HG03135 (cell line): ENCODE measurements around the gene TLR10.
A peak's percentile ranks its signal among the peaks of the same experiment; 100 is the strongest.

Experiments
- ATAC-seq: cut with Tn5 transposase; IDR thresholded peaks from one replicate; pipeline ENCODE4 v1.9.1; 2021; ENCODE audit warnings: mild to moderate bottlenecking, moderate library complexity; ENCODE audit not compliant: unreplicated experiment

The TLR10 gene

DNA sequence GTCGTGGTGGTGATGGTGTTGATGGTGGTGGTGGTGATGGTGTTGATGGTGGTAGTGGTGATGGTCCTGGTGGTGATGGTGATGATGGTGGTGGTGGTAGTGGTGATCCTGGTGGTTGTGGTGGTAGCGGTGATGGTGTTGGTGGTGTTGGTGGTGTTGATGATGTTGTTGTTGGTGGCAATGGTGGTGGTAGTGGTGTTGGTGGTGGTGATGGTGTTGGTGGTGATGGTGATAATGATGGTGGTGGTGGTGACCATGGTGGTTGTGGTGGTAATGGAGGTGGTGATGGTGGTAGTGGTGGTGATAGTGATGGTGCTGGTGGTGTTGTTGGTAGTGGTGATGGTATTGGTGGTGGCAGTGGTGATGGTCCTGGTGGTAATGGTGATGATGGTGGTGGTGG is 49.1 kb downstream of the TLR10 start:
- ATAC-seq: no peak

DNA sequence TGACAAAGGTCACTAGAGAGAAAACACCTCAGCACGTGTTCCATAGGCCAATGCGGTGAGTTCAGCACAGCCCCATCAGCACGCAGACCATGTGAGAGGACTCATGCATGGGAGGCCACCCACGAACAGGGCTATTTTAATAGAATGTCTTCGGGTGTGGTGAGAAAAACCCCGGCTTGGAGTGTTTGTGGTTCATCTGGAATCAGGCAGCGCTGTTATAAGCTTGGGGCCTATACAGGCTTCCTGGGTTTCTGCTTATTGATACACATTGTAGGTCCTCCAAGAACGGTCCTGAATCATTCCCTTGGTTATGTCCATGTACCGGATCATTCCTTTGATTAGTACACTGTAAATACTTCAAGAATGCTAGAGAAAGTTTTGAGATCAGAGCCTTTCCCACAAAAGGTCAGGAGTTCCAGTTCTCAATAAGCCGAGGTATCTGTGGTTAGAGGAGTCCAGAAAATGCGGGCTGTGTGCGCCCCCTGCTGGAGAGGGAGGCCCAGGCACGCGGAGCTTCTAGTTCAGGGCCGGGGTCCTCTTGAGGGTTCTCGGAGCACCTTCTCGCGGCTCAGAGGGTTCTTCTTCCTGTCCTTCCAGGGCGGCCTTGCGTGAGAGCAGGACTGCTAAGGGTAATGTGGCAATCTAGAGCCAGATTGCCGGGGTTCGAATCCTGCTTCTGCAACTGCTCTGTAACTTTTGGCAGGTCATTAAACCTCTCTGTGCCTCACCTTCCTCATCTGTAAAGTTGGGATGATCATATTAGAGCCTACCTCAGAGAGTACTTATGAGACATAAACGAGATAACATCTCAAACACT is 51.8 kb downstream of the TLR10 start:
- ATAC-seq: peak; percentile 74

DNA sequence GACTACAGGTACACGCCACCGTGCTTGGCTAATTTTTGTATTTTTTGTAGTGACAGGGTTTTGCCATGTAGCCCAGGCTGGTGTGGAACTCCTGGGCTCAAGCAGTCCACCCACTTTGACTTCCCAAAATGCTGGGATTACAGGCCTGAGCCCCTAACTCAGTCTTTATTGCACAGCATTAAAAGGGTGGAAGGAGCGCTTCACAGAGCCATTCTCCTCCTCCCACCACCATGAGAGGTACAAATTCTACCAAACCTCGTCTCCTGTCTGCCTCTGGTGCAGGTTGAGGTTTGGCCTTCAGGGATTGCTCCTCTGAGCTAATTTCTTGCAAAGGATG is 52.3 kb downstream of the TLR10 start:
- no peak for ATAC-seq

DNA sequence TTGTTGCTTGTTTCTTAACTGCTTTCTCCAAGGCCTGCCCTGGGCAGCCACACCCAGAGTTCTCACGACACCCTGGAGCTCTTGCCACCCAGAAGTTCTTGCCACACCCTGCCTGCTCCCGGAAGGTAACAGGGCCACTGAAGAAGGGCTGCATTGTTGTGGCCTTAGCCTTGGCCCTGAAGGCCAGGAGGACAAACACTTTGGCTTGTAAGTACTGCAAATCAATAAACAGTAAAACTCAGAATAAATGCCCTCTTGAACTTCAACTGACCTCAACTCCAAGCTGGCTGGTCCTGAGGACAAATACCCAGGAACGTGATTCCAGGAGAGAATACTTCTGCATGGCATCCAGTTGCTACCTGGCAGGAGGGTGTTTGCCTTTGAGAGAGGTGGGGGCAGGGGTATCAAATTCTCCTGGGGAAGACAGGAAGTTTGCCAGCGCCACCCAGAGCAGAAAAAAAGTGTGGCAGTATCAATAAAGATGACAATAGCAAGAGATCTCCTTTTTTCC is 54.1 kb downstream of the TLR10 start:
- ATAC-seq: no peak

DNA sequence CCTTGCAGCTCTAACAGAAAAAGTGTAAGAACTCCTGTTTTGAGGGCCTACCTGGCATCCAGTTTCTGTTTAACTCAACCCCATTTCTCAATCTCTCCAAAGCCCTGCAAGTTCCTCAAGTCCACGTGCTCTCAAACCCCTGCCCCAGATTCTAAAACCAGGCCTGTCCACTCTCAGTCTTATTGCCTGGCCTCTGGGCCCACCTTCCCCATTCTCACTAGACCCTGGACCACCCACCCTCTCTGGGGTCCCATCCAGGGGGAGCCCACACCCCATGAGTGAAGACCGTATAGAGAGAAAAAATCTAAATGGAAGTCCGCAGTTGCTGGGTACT is 58.3 kb downstream of the TLR10 start:
- ATAC-seq: no peak

DNA sequence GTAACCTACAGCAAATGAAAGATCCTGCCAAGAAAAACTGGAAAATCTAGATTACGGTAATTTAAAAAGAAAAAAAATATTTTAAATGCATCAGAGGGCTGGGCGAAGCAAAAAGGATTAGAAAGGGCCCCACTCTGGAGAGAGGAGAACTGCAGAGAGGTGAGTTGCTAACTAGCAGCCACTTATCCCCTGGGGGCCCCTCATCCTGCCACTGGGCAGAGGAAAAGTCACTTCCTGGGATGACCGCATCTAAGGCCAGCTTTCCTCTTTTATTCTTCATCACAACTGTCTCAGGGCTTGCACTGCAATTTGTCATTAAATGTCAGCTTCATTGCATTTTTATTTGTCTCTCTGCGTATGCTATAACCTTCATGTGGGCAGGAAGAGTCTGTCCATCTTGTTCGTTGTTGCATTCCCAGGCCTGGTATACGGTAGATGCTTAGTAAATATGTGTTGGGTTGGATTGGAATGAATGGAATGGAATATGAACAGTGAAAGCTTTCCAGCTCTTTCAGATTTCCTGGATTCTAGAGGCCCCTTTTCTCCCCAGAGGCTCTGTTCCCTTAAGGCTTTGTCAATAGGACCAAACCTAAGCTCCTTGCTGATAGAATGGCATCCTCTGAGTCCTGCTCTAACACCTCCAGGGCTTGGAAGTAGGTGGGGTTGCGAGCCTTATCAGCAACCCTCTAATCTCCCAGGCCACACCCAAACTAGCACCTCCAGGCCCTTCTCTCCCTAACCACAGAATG is 58.9 kb downstream of the TLR10 start:
- ATAC-seq: no peak

DNA sequence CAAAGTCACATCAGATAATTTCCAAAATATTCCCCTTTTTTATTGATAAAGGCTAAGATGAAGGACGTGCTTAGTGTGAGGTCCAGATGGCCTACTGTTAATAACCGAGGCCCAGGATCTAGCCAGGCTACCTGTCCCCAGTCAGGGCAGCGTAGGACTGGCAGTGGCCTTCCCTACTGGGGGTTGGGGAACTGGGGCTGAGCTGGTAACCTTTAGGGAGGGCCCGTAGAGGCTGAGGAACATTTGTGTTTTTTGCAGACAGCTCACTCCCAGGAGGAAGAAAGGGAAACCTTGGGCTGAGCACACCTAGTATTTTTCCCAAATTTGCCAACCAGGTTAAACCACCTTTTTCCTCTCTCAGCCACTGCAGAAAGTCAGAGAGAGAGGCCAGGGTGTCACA is 59.7 kb downstream of the TLR10 start:
- no peak for ATAC-seq
